ENCODE results near the gene ADAMTS17.

DNA sequence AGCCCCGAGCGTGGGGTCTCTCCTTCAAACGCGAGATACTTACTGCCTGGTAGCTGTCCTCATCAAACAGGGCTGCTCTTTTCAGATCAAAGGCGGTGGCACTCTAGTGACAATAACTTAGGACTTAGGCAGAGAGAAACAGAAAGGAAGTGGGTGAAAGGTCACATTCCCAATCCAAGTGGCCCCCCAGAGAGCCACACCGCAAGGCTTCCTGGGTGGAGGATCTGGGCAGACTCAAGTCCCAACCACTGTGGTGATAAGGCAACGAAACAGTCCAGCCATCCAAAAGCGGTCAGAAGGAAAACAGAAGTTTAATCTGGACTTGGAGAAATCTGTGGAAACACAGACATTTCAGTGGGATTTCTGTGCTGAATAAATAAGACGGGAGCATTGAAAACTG lies 227.2 kb downstream of the ADAMTS17 start:
- TF ChIP-seq, protein P1, sequence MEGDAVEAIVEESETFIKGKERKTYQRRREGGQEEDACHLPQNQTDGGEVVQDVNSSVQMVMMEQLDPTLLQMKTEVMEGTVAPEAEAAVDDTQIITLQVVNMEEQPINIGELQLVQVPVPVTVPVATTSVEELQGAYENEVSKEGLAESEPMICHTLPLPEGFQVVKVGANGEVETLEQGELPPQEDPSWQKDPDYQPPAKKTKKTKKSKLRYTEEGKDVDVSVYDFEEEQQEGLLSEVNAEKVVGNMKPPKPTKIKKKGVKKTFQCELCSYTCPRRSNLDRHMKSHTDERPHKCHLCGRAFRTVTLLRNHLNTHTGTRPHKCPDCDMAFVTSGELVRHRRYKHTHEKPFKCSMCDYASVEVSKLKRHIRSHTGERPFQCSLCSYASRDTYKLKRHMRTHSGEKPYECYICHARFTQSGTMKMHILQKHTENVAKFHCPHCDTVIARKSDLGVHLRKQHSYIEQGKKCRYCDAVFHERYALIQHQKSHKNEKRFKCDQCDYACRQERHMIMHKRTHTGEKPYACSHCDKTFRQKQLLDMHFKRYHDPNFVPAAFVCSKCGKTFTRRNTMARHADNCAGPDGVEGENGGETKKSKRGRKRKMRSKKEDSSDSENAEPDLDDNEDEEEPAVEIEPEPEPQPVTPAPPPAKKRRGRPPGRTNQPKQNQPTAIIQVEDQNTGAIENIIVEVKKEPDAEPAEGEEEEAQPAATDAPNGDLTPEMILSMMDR (conservative IDR thresholded peaks at IDR 0.05) = no peak
- no peak for TF ChIP-seq ZFX (IDR thresholded peaks at IDR 0.05)
